HepG2 (cell line): ENCODE data around the gene MALT1.

Source experiments
- CTCF ChIP-seq: sonication (generic); formaldehyde crosslinking; IDR thresholded peaks from 2 replicates; pipeline ENCODE4 v1.5.0; 2020; ENCODE audit warnings: mild to moderate bottlenecking, missing genetic modification reagents, moderate library complexity
- DMTF1 ChIP-seq: sonication (generic); formaldehyde crosslinking; IDR thresholded peaks from 2 replicates; pipeline ENCODE4 v1.4.0; 2020; ENCODE audit warnings: mild to moderate bottlenecking, missing genetic modification reagents
- GABPA ChIP-seq, 2 experiments: IDR thresholded peaks; 2 replicates each; pipeline ENCODE4 v1.6.1; 2011 to 2016; ENCODE audit warnings: low read depth in 2 of 2, low read length in 1 of 2, missing biosample characterization in 1 of 2, missing genetic modification characterization in 1 of 2
- HMGXB4 ChIP-seq, 2 experiments: sonication (generic) in 1 of 2; formaldehyde crosslinking in 1 of 2; IDR thresholded peaks; 2 replicates each; pipeline versions ENCODE4 v1.4.0 to v1.6.1; 2018 to 2020; ENCODE audit warnings: missing genetic modification reagents in 2 of 2, borderline replicate concordance in 1 of 2, low read depth in 1 of 2, mild to moderate bottlenecking in 1 of 2, missing biosample characterization in 1 of 2
- NFYB ChIP-seq: sonication (generic); formaldehyde crosslinking; IDR thresholded peaks from 2 replicates; pipeline ENCODE4 v1.4.0; 2020; ENCODE audit warnings: missing genetic modification reagents
- POLR2A ChIP-seq, 2 experiments: IDR thresholded peaks; 2 replicates each; pipeline ENCODE4 v1.6.1; 2011; ENCODE audit warnings: low read depth in 2 of 2, low read length in 2 of 2, mild to moderate bottlenecking in 1 of 2, moderate library complexity in 1 of 2; ENCODE audit not compliant: insufficient read depth in 1 of 2
- ZBTB7A ChIP-seq: sonication (generic); formaldehyde crosslinking; IDR thresholded peaks from 2 replicates; pipeline ENCODE4 v1.8.0; 2022; ENCODE audit warnings: mild to moderate bottlenecking, missing genetic modification reagents
- ZNF337 ChIP-seq: sonication (generic); formaldehyde crosslinking; IDR thresholded peaks from 2 replicates; pipeline ENCODE4 v1.5.1; 2020; ENCODE audit warnings: missing genetic modification reagents, low read depth, mild to moderate bottlenecking, borderline replicate concordance
- ZNF543 ChIP-seq: sonication (generic); formaldehyde crosslinking; IDR thresholded peaks from 2 replicates; pipeline ENCODE4 v1.4.0; 2020; ENCODE audit warnings: mild to moderate bottlenecking, missing genetic modification reagents
- ZNF883 ChIP-seq: sonication (generic); formaldehyde crosslinking; IDR thresholded peaks from 2 replicates; pipeline ENCODE4 v1.5.1; 2020; ENCODE audit warnings: mild to moderate bottlenecking, missing genetic modification reagents; ENCODE audit errors: not compliant biosample characterization

- TF ChIP-seq DMTF1 (CRISPR knock-in tag) (no peak), NFYB (CRISPR knock-in tag) (no peak), POLR2A (IDR thresholded peaks at IDR 0.05; ENCODE audit: insufficient read depth in 1 of 2, low read depth in 2 of 2, low read length in 2 of 2) (no peak), ZNF543 (no peak), ZNF337 (CRISPR knock-in tag) (no peak), GABPA (IDR thresholded peaks at IDR 0.05; ENCODE audit: low read depth, low read length) (no peak), GABPA (CRISPR knock-in tag; IDR thresholded peaks at IDR 0.05; ENCODE audit: low read depth) (no peak), CTCF (no peak), ZBTB7A (CRISPR knock-in tag) (no peak), HMGXB4 (CRISPR knock-in tag; IDR thresholded peaks at IDR 0.05; ENCODE audit: borderline replicate concordance in 1 of 2, low read depth in 1 of 2) (no peak), ZNF883 (CRISPR knock-in tag) (no peak)
Observed at GRCh38 chr18:58670404-58671110, 708 bp upstream of the MALT1 start.
